CD14-positive monocyte (primary cell): ENCODE data around the gene CPSF3. TPM values are rescaled to one million over a fixed set of nuclear protein-coding genes. Genes with fewer than 3 reads are reported as not detected.

Source experiments
- DNase-seq, 3 donors: peaks; one replicate each; pipeline ENCODE4 v3.0.0-alpha.2; 2011 to 2022
- H2AFZ ChIP-seq: 2 replicates; pipeline ENCODE4 v1.6.0; 2012; ENCODE audit warnings: mild to moderate bottlenecking, low read depth, low read length, inconsistent platforms; ENCODE audit not compliant: insufficient read depth, poor library complexity, severe bottlenecking
- H3K27ac ChIP-seq, 2 donors: 1 replicate in 1 of 2; 2 replicates in 1 of 2; pipeline ENCODE4 v1.5.1; 2012 to 2013; ENCODE audit warnings: low read length in 2 of 2, control low read depth in 1 of 2, inconsistent platforms in 1 of 2, low read depth in 1 of 2, mild to moderate bottlenecking in 1 of 2
- H3K27me3 ChIP-seq, 2 donors: one replicate each; pipeline versions ENCODE4 v1.6.0 to v1.6.1; 2011 to 2013; ENCODE audit warnings: low read length in 2 of 2; ENCODE audit not compliant: control insufficient read depth in 2 of 2, insufficient read depth in 2 of 2
- H3K36me3 ChIP-seq, 2 donors: replicated peaks in 1 of 2; 1 replicate in 1 of 2; 2 replicates in 1 of 2; pipeline versions ENCODE4 v1.5.1 to v1.6.1; 2012 to 2013; ENCODE audit warnings: low read length in 2 of 2, control low read depth in 1 of 2, inconsistent platforms in 1 of 2, mild to moderate bottlenecking in 1 of 2; ENCODE audit not compliant: insufficient read depth in 2 of 2, control insufficient read depth in 1 of 2
- H3K4me1 ChIP-seq, 2 donors: 1 replicate in 1 of 2; 2 replicates in 1 of 2; pipeline versions ENCODE4 v1.5.1 to v1.6.1; 2012 to 2013; ENCODE audit warnings: low read length in 2 of 2, control low read depth in 1 of 2, inconsistent platforms in 1 of 2, mild to moderate bottlenecking in 1 of 2, moderate library complexity in 1 of 2; ENCODE audit not compliant: insufficient read depth in 2 of 2, control insufficient read depth in 1 of 2
- H3K4me2 ChIP-seq: replicated peaks from 2 replicates; pipeline ENCODE3; 2012; ENCODE audit warnings: low read length, moderate library complexity, mild to moderate bottlenecking; ENCODE audit not compliant: poor library complexity, severe bottlenecking; ENCODE audit errors: extremely low read depth
- H3K4me3 ChIP-seq, 3 experiments: fragments of 200-600 bp in 1 of 3; sonication (generic) in 1 of 3; replicated peaks in 1 of 3; 1 replicate in 2 of 3; 2 replicates in 1 of 3; pipeline ENCODE4 v1.5.1; 2011 to 2013; ENCODE audit warnings: low read length in 3 of 3, mild to moderate bottlenecking in 3 of 3, control low read depth in 2 of 3, low read depth in 2 of 3, inconsistent platforms in 1 of 3, moderate library complexity in 1 of 3
- H3K79me2 ChIP-seq: 2 replicates; pipeline ENCODE4 v1.6.0; 2012; ENCODE audit warnings: mild to moderate bottlenecking, control low read depth, inconsistent platforms, low read length, moderate library complexity; ENCODE audit not compliant: insufficient read depth
- H3K9ac ChIP-seq: 2 replicates; pipeline ENCODE4 v1.6.0; 2017; ENCODE audit warnings: low read length, mild to moderate bottlenecking; ENCODE audit not compliant: insufficient read depth, poor library complexity, severe bottlenecking
- H3K9me3 ChIP-seq, 2 donors: replicated peaks in 1 of 2; 1 replicate in 1 of 2; 2 replicates in 1 of 2; pipeline versions ENCODE4 v1.5.1 to v1.6.1; 2012 to 2013; ENCODE audit warnings: low read length in 2 of 2, control low read depth in 1 of 2; ENCODE audit not compliant: control insufficient read depth in 1 of 2, insufficient read depth in 1 of 2
- H4K20me1 ChIP-seq: 2 replicates; pipeline ENCODE4 v1.6.0; 2012; ENCODE audit warnings: mild to moderate bottlenecking, low read length, control low read depth, moderate library complexity; ENCODE audit not compliant: insufficient read depth
- H3K27ac Mint-ChIP-seq, 7 donors: one replicate each; pipeline ENCODE4 v1.8.0; 2020; ENCODE audit warnings: mild to moderate bottlenecking in 7 of 7, mixed read lengths in 7 of 7, moderate library complexity in 6 of 7, inconsistent platforms in 2 of 7
- H3K27me3 Mint-ChIP-seq, 3 donors: one replicate each; pipeline ENCODE4 v1.8.0; 2021 to 2022; ENCODE audit warnings: low read depth in 3 of 3, mild to moderate bottlenecking in 3 of 3, mixed read lengths in 3 of 3, moderate library complexity in 3 of 3, inconsistent platforms in 1 of 3
- H3K36me3 Mint-ChIP-seq, 2 donors: one replicate each; pipeline ENCODE4 v1.8.0; 2020; ENCODE audit warnings: mixed read lengths in 2 of 2, inconsistent platforms in 1 of 2, mild to moderate bottlenecking in 1 of 2
- H3K4me1 Mint-ChIP-seq: one replicate; pipeline ENCODE4 v1.8.0; 2020; ENCODE audit warnings: mild to moderate bottlenecking, mixed read lengths
- H3K4me3 Mint-ChIP-seq, 2 donors: one replicate each; pipeline ENCODE4 v1.8.0; 2020; ENCODE audit warnings: mild to moderate bottlenecking in 2 of 2, mixed read lengths in 2 of 2, moderate library complexity in 1 of 2
- H3K9me3 Mint-ChIP-seq, 7 donors: one replicate each; pipeline ENCODE4 v1.8.0; 2020 to 2022; ENCODE audit warnings: mixed read lengths in 7 of 7, mild to moderate bottlenecking in 6 of 7, moderate library complexity in 6 of 7, inconsistent platforms in 2 of 7
- CTCF ChIP-seq: fragments of 200-600 bp; IDR thresholded peaks from one replicate; pipeline ENCODE4 v1.8.0; 2022; ENCODE audit warnings: antibody characterized with exemption, mild to moderate bottlenecking
- WGBS: methylation state at CpG from one replicate; pipeline ENCODE4 v1.1.5; 2013; ENCODE audit warnings: missing lambda C conversion rate; ENCODE audit not compliant: insufficient coverage; 5-methylcytosine and 5-hydroxymethylcytosine counted together
- intact Hi-C, 2 donors: fragments of 100-400 bp; cut with micrococcal nuclease; formaldehyde crosslinking; loops; one replicate each; pipeline versions ENCODE4 v1.15.0 to v1.15.1; 2023
- polyA plus RNA-seq, 3 donors: library from polyadenylated mRNA; depleted of rRNA in 1 of 3; unstranded in 2 of 3; stranded (reverse) in 1 of 3; fragments of 300-500 nt in 2 of 3; fragments of >200 nt in 1 of 3; fragmentation: Illumina TruSeq in 2 of 3; gene quantifications; 1 replicate in 2 of 3; 2 replicates in 1 of 3; pipeline ENCODE4 v1.2.3, GENCODE V29; 2012 to 2021

Gene CPSF3
- polyA plus RNA-seq, 3 donors: 17.2 to 34.0 (median 26.6) TPM

- H3K27ac Mint-ChIP-seq: no peak overlapping the region
- Histone ChIP-seq H3K27me3 (no peaks in the 10 kb centered on the region), H3K4me2 (no peak overlapping the region), H3K4me3 (no peak overlapping the region), H3K36me3 (no peaks in the 10 kb centered on the region), H3K9ac (no peak overlapping the region), H3K79me2 (no peaks in the 10 kb centered on the region), H4K20me1 (no peaks in the 10 kb centered on the region), H2AFZ (no peak overlapping the region), H3K4me1 (no peaks in the 10 kb centered on the region), H3K9me3 (no peaks in the 10 kb centered on the region), H3K27ac (no peak overlapping the region)
- WGBS: over 99% methylated on average over 7 of the region's 11 CpGs
- no peak overlapping the region for H3K4me3 Mint-ChIP-seq
- no peaks in the 10 kb centered on the region for H3K4me1 Mint-ChIP-seq
- TF ChIP-seq CTCF: no peak
- no peak for DNase-seq
- intact Hi-C loops: no loop called here
- H3K27me3 Mint-ChIP-seq: peaks cover 1 to 3% (median 2%) of the 10 kb centered on the region in 3 donors
- H3K36me3 Mint-ChIP-seq: peaks cover 2 to 12% of the 10 kb centered on the region in 2 donors
- H3K9me3 Mint-ChIP-seq: peaks cover 0 to 12% (median 3%) of the 10 kb centered on the region in 7 donors
Observed at GRCh38 chr2:9388199-9388681, 35.2 kb upstream of the CPSF3 start.

- H3K9me3 ChIP-seq: no peaks in the 10 kb centered on the region
- H3K4me3 ChIP-seq: no peak overlapping the region
- H3K36me3 Mint-ChIP-seq: peaks cover 2 to 10% of the 10 kb centered on the region in 2 donors
- H3K27me3 Mint-ChIP-seq: peaks cover 1 to 3% (median 2%) of the 10 kb centered on the region in 3 donors
- intact Hi-C loops: no loop called here
- no peaks in the 10 kb centered on the region for H3K4me1 ChIP-seq
- H3K27ac Mint-ChIP-seq: peak overlapping the region in 1 of 7 donors; percentile 68
- H3K27me3 ChIP-seq: no peaks in the 10 kb centered on the region
- no peak overlapping the region for H3K9ac ChIP-seq
- peaks cover 0 to 12% (median 3%) of the 10 kb centered on the region in 7 donors for H3K9me3 Mint-ChIP-seq
- 96% methylated on average over 26 of the region's 28 CpGs for WGBS
- H4K20me1 ChIP-seq: no peaks in the 10 kb centered on the region
- H3K4me1 Mint-ChIP-seq: no peaks in the 10 kb centered on the region
- no peak for TF ChIP-seq CTCF
- H3K27ac ChIP-seq: no peak overlapping the region
- H3K4me3 Mint-ChIP-seq: no peak overlapping the region
- no peaks in the 10 kb centered on the region for H3K36me3 ChIP-seq
- no peak for DNase-seq
- no peak overlapping the region for H2AFZ ChIP-seq
- no peaks in the 10 kb centered on the region for H3K79me2 ChIP-seq
- H3K4me2 ChIP-seq: no peak overlapping the region
Observed at GRCh38 chr2:9388950-9389911, 34.2 kb upstream of the CPSF3 start.
